H1 (cell line): ENCODE data around the gene TM2D1.

Experiments used
- BRCA1 ChIP-seq: IDR thresholded peaks from 2 replicates; pipeline ENCODE4 v1.6.1; 2012; ENCODE audit warnings: low read depth, low read length, improper control_type of control experiment
- CTCF ChIP-seq, 3 experiments: IDR thresholded peaks; 1 replicate in 2 of 3; 2 replicates in 1 of 3; pipeline versions ENCODE4 v1.5.1 to v1.6.1; 2011; ENCODE audit warnings: low read length in 3 of 3, mild to moderate bottlenecking in 3 of 3, inconsistent platforms in 2 of 3, low read depth in 1 of 3, moderate library complexity in 1 of 3; ENCODE audit not compliant: insufficient read depth in 1 of 3; ENCODE audit errors: control extremely low read depth in 1 of 3
- EP300 ChIP-seq, 2 experiments: IDR thresholded peaks; 1 replicate in 1 of 2; 2 replicates in 1 of 2; pipeline ENCODE4 v1.6.1; 2011 to 2012; ENCODE audit warnings: low read depth in 2 of 2, low read length in 2 of 2, mild to moderate bottlenecking in 2 of 2, borderline replicate concordance in 1 of 2, inconsistent platforms in 1 of 2, moderate library complexity in 1 of 2
- EZH2 ChIP-seq: fragments of 200-600 bp; sonication (generic); IDR thresholded peaks from 2 replicates; pipeline ENCODE4 v1.7.1; 2012; ENCODE audit warnings: low read depth, mild to moderate bottlenecking, moderate library complexity, low read length, inconsistent platforms; ENCODE audit not compliant: severe bottlenecking
- POLR2A ChIP-seq, 2 experiments: IDR thresholded peaks; 1 replicate in 1 of 2; 2 replicates in 1 of 2; pipeline ENCODE4 v1.6.1; 2011; ENCODE audit warnings: low read depth in 2 of 2, low read length in 2 of 2, mild to moderate bottlenecking in 2 of 2; ENCODE audit errors: control extremely low read depth in 1 of 2
- SUZ12 ChIP-seq: fragments of 200-600 bp; sonication (generic); IDR thresholded peaks from 2 replicates; pipeline ENCODE4 v1.6.1; 2012; ENCODE audit warnings: mild to moderate bottlenecking, inconsistent platforms, low read length, moderate library complexity, mixed read lengths
- ZNF274 ChIP-seq: IDR thresholded peaks from 2 replicates; pipeline ENCODE4 v1.7.0; 2012; ENCODE audit warnings: low read length, borderline replicate concordance; ENCODE audit errors: extremely low read depth

DNA sequence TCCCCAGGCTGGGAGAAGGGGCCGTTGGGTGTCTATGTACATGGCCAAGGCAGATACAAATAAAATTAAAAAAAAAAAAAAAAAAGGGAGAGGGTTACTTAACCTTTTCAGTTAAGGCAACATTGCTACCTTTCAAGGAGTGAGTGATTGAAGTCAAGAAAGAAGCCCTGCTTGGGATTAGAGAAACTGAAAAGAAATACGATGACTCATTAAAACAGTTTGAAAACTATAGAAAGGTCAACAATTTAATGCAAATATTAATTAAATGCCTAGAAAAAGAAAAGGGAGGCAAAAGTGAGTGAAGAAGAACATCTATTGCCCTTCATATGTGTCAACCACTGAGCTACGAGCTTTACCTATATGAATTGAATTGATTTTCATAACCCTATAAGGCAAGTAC is 69.5 kb downstream of the TM2D1 start:
- TF ChIP-seq SUZ12 (no peak), CTCF (IDR thresholded peaks at IDR 0.05; ENCODE audit: control extremely low read depth in 1 of 3, insufficient read depth in 1 of 3, low read depth in 1 of 3, low read length in 3 of 3) (no peak), POLR2A (IDR thresholded peaks at IDR 0.05; ENCODE audit: control extremely low read depth in 1 of 2, low read depth in 2 of 2, low read length in 2 of 2) (no peak), EZH2 (no peak), EP300 (IDR thresholded peaks at IDR 0.05; ENCODE audit: borderline replicate concordance in 1 of 2, low read depth in 2 of 2, low read length in 2 of 2) (no peak), ZNF274 (no peak), BRCA1 (no peak)
